Breast epithelium (tissue), 4 donors: ENCODE results near the gene NDUFAF8. TPM values are rescaled to one million over a fixed set of nuclear protein-coding genes. Genes with fewer than 3 reads are reported as not detected.

ENCODE experiments used
- DNase-seq, 2 donors: peaks; one replicate each; pipeline ENCODE4 v3.0.0-alpha.2; 2019; ENCODE audit warnings: low spot score in 2 of 2
- H3K27ac ChIP-seq, 2 donors: fragments of 200-600 bp; sonication (generic) in 1 of 2; one replicate each; pipeline ENCODE4 v1.5.1; 2016 to 2019; ENCODE audit warnings: mild to moderate bottlenecking in 1 of 2
- H3K27me3 ChIP-seq, 2 donors: fragments of 200-600 bp; sonication (generic) in 1 of 2; one replicate each; pipeline versions ENCODE4 v1.5.1 to v1.6.0; 2017 to 2019; ENCODE audit warnings: control low read depth in 1 of 2, mild to moderate bottlenecking in 1 of 2
- H3K36me3 ChIP-seq: fragments of 200-600 bp; one replicate; pipeline ENCODE4 v1.5.1; 2019
- H3K4me1 ChIP-seq, 2 donors: fragments of 200-600 bp; sonication (generic); one replicate each; pipeline ENCODE4 v1.5.1; 2016 to 2019; ENCODE audit warnings: control low read depth in 1 of 2
- H3K4me3 ChIP-seq, 3 donors: fragments of 200-600 bp; sonication (generic); 1 replicate in 2 of 3; 2 replicates in 1 of 3; pipeline ENCODE4 v1.5.1; 2016 to 2019; ENCODE audit warnings: mild to moderate bottlenecking in 3 of 3, moderate library complexity in 2 of 3
- H3K9me3 ChIP-seq, 2 donors: fragments of 200-600 bp; sonication (generic) in 1 of 2; one replicate each; pipeline ENCODE4 v1.5.1; 2016 to 2019; ENCODE audit warnings: control low read depth in 1 of 2
- CTCF ChIP-seq, 3 donors: fragments of 450-650 bp; IDR thresholded peaks; one replicate each; pipeline ENCODE4 v1.5.1; 2016 to 2017; ENCODE audit warnings: antibody characterized with exemption in 3 of 3, mild to moderate bottlenecking in 3 of 3, moderate library complexity in 3 of 3
- POLR2A ChIP-seq: fragments of 450-650 bp; IDR thresholded peaks from one replicate; pipeline ENCODE4 v1.6.1; 2016; ENCODE audit warnings: antibody characterized with exemption, mild to moderate bottlenecking, moderate library complexity
- POLR2AphosphoS5 ChIP-seq, 3 donors: sonication (generic); formaldehyde crosslinking; IDR thresholded peaks; one replicate each; pipeline ENCODE4 v1.6.1; 2017; ENCODE audit warnings: antibody characterized with exemption in 3 of 3
- intact Hi-C: fragments of 100-400 bp; cut with DNase I; formaldehyde crosslinking; loops from one replicate; pipeline ENCODE4 v1.15.1; 2023; ENCODE audit warnings: low total_unique reads
- total RNA-seq, 3 donors: library from RNA; depleted of rRNA; stranded (reverse); fragments of >200 nt; gene quantifications; one replicate each; pipeline ENCODE4 v1.1.0, GENCODE V29; 2016

The NDUFAF8 gene
- total RNA-seq, 3 donors from 2014 or later: 34.2 to 39.7 (median 35.2) TPM

- H3K27ac ChIP-seq: no peak overlapping the region
- intact Hi-C loops: no loop called here
- no peak for DNase-seq
- TF ChIP-seq CTCF (IDR thresholded peaks at IDR 0.05) (no peak), POLR2A (no peak), POLR2AphosphoS5 (IDR thresholded peaks at IDR 0.05) (no peak)
- H3K36me3 ChIP-seq: no peaks in the 10 kb centered on the region
- H3K27me3 ChIP-seq: no peaks in the 10 kb centered on the region
- no peaks in the 10 kb centered on the region for H3K4me1 ChIP-seq
- H3K4me3 ChIP-seq: no peak overlapping the region
- no peaks in the 10 kb centered on the region for H3K9me3 ChIP-seq
These were observed 28.4 kb downstream of the NDUFAF8 start for GRCh38 chr17:81267390-81268067.

GRCh38 chr17:81270279-81270678, 31.2 kb downstream of the NDUFAF8 start:
- intact Hi-C loops: loop anchor here (10.0 kb wide), 1 partner anchor 335 kb away; no protein-coding TSS in a partner anchor

GRCh38 chr17:81271226-81271625, 32.1 kb downstream of the NDUFAF8 start:
- no peak for TF ChIP-seq POLR2AphosphoS5 (IDR thresholded peaks at IDR 0.05)
- no peak for TF ChIP-seq POLR2A
- TF ChIP-seq CTCF (IDR thresholded peaks at IDR 0.05): no peak
- H3K36me3 ChIP-seq: no peaks in the 10 kb centered on the region
- H3K27me3 ChIP-seq: no peaks in the 10 kb centered on the region
- DNase-seq: no peak
- H3K9me3 ChIP-seq: no peaks in the 10 kb centered on the region
- H3K27ac ChIP-seq: no peak overlapping the region
- no peaks in the 10 kb centered on the region for H3K4me1 ChIP-seq
- no peak overlapping the region for H3K4me3 ChIP-seq
- intact Hi-C loops: loop anchor here (10.0 kb wide), 1 partner anchor 334 kb away; no protein-coding TSS in a partner anchor

More at GRCh38 chr17:81270279-81270678, 31.2 kb downstream of the NDUFAF8 start:
- no peaks in the 10 kb centered on the region for H3K27me3 ChIP-seq
- no peak for TF ChIP-seq POLR2AphosphoS5 (IDR thresholded peaks at IDR 0.05)
- no peak for TF ChIP-seq CTCF (IDR thresholded peaks at IDR 0.05)
- no peak for TF ChIP-seq POLR2A
- no peaks in the 10 kb centered on the region for H3K36me3 ChIP-seq
- no peak for DNase-seq
- H3K9me3 ChIP-seq: no peaks in the 10 kb centered on the region
- no peaks in the 10 kb centered on the region for H3K4me1 ChIP-seq
- H3K27ac ChIP-seq: no peak overlapping the region
- H3K4me3 ChIP-seq: no peak overlapping the region

GRCh38 chr17:81272616-81273015, 33.5 kb downstream of the NDUFAF8 start:
- Histone ChIP-seq H3K27ac (no peak overlapping the region), H3K9me3 (no peaks in the 10 kb centered on the region), H3K36me3 (no peaks in the 10 kb centered on the region), H3K27me3 (no peaks in the 10 kb centered on the region), H3K4me3 (no peak overlapping the region), H3K4me1 (no peaks in the 10 kb centered on the region)
- intact Hi-C loops: loop anchor here (10.0 kb wide), 1 partner anchor 332 kb away; no protein-coding TSS in a partner anchor
- peak in 1 of 2 donors; percentile 46 for DNase-seq
- peak in 1 of 3 donors; percentile 60 for TF ChIP-seq POLR2AphosphoS5 (IDR thresholded peaks at IDR 0.05)
- TF ChIP-seq CTCF (IDR thresholded peaks at IDR 0.05): no peak

- Histone ChIP-seq H3K4me1 (no peaks in the 10 kb centered on the region), H3K4me3 (no peak overlapping the region), H3K9me3 (no peaks in the 10 kb centered on the region), H3K27ac (no peak overlapping the region), H3K27me3 (no peaks in the 10 kb centered on the region), H3K36me3 (no peaks in the 10 kb centered on the region)
- intact Hi-C loops: loop anchor here (10.0 kb wide), 1 partner anchor 331 kb away; no protein-coding TSS in a partner anchor
- TF ChIP-seq POLR2AphosphoS5 (IDR thresholded peaks at IDR 0.05): no peak
- TF ChIP-seq CTCF (IDR thresholded peaks at IDR 0.05): no peak
- TF ChIP-seq POLR2A: no peak
- DNase-seq: no peak
These were observed 34.8 kb downstream of the NDUFAF8 start for GRCh38 chr17:81273698-81274470.
